GM19351 (cell line): ENCODE measurements around the gene CD300A.

Source experiments
- ATAC-seq: cut with Tn5 transposase; IDR thresholded peaks from one replicate; pipeline ENCODE4 v1.9.1; 2021; ENCODE audit warnings: mild to moderate bottlenecking, moderate library complexity; ENCODE audit not compliant: unreplicated experiment

The CD300A gene

GRCh38 chr17:74454197-74455024 is 12.0 kb upstream of the CD300A start:
- ATAC-seq = peak; percentile 97

GRCh38 chr17:74455025-74455545 is 11.3 kb upstream of the CD300A start:
- ATAC-seq = no peak

DNA sequence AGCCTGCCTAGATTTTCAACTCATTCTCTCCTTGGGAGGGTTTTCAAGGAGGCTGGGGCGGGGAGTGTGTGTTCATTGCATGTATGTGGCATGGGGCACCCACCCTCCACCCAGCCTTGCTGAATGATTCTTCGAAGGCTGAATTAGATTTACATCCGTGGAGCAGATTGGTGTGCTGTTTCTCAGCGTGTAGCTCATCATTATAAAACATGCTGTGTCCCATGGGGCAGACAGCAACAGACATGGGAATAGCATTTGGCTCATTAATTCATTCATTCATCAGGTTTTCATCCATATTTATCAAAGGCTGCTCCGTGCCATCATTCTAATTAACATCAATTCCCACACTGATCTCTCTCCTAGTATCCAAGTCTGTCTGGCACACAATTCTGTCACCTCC is 10.6 kb upstream of the CD300A start:
- ATAC-seq = no peak

DNA sequence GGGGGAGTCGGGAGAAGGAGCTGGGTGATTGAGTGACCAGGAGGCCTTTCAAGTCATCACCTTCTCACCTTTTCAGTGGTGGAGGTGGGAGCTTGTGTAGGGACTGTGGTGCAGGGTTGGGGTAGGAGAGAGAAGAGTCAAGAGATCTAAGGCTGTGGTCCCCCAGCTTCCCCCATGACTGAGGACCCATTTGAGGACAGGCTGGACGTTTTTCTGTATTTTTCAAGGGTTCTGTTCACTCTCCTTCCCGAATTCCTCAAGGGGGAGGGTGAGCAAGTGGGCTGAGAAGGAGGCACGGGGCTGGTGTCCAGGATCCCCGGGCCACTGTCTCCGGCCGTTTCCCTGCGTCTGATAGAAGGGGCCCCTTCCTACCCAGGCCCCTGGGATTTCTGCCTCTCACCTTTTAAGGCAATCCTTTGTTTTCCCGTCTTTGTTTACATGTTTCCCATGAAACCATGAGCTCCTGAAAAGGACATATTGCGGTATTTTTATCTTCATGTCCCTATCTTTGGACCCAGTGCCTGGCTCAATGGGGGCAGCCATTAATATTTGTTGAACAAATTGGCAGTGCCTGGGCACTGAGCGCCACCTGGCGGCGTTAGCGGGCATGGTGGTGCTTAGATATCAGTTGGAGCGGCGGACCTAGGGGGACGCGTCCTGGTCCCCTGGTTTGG is 9.2 kb upstream of the CD300A start:
- no peak for ATAC-seq

DNA sequence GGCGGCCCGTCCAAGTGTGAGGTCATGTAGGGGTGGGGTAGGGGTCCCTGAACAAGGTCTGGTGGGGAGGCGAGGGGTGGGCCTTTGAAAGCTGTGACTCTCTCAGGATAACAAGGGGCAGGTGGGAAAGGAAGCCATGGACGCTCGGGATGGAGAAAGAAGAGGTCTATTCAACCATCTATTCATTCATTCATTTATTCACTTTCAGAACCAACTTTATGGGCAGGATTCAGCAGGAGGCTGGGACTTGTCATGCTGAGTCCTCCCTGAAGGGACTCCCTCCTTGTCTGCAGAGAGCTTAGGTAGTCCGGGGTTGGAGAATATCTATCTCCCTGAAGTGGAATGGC is 8.6 kb upstream of the CD300A start:
- no peak for ATAC-seq

DNA sequence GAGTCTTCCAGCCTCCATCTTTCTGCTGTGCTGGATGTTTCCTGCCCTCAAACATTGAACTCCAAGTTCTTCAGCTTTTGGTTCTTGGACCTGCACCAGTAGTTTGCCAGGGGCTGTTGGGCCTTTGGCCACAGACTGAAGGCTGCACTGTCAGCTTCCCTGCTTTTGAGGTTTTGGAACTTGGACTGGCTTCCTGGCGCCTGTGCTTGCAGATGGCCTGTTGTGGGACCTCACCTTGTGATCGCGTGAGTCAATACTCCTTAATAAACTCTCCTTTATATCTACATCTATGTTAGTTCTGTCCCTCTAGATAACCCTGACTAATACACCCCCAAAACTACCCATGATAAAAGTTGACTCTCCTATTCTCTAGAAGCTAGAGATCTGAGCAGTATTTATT is 7.6 kb upstream of the CD300A start:
- no peak for ATAC-seq

DNA sequence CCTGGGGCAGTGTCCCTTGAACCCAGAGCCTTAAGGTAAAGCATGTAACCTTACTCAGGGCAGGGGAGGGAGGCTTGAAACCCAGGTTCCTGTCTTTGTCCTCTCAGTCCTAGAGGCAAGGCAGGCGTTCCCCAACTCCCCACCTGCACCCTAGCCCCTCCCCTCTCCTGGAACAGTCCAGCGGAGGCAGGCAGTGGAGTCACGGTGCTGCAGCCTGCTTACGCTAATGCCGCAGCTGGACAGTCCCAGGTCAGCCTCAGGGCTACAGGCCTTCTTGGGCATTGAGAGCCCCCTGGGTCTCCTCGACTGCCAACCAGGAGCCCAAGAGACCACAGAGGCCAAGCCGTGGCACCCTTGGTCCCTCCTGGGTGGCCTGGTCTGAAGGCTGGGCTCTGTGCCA is 6.8 kb upstream of the CD300A start:
- no peak for ATAC-seq

DNA sequence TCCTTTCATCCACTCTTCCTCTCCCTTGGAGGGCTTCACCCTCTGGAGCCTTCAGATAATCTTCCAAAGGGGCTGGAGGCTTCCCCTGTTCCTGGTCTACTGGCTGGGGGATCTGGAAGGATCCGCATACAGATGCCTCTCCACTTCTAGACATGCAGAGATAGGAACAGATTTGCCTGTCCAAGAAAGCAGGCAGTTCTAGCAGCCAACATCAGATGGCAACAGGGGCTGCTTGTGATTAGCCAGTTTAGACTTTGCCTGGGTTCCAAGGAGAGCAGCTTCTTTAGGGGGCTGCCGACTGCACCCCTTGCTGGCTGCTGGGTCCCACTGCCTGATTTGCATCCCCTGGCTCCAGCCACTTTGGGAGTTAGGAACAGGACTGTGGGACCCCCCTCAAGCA is 6.2 kb upstream of the CD300A start:
- ATAC-seq = no peak

GRCh38 chr17:74460996-74461395 is 5.4 kb upstream of the CD300A start:
- ATAC-seq = no peak

DNA sequence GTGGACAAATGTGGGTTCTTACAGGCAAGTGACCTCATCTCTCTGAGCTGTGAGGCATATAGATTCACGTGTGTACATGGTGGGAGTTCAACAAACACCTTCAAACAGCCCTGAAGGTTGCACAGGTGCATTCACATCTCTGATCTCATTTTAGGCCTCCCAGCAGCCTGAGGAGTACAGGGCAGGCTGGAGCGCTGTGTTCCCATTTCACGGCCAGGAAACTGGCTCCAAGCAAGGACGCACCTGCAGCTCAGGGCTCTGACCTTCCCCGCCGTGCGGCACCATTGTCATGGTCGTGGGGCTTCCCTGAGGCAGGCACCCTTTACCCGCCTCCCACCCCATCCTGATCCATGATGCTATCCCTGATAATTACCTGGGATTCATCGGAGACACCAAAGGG is 4.8 kb upstream of the CD300A start:
- ATAC-seq = no peak

DNA sequence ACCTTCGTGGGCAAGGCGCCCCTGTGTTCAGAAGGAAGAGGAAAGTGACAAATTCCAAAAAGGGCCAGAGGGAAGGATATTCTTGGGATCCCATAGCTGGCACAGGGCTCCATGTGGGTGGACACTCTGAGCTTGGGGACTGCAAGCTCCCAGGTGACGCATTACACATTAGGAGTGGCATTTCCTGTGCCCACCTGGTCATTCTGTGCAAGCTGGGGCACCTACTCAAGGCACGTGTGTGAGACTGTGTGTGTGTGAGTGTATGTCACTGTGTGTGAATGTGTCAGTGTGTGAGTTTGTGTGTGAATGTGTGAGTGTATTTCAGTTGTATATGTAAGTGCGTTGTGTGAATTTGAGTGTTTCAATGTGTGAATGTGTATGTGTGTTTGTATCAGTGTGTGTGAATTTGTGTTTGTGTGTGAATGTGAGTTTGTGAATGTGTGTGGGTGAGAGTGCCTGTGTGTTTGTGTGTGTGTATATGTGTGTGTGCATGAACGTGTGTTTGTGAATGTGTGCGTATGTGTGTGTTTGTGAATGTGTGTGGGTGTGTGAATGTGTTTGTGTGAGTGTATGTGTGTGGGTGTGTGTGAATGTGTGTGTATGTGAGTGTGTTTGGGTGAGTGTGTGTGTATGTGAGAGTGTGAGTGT is 1.6 kb upstream of the CD300A start:
- ATAC-seq = no peak

DNA sequence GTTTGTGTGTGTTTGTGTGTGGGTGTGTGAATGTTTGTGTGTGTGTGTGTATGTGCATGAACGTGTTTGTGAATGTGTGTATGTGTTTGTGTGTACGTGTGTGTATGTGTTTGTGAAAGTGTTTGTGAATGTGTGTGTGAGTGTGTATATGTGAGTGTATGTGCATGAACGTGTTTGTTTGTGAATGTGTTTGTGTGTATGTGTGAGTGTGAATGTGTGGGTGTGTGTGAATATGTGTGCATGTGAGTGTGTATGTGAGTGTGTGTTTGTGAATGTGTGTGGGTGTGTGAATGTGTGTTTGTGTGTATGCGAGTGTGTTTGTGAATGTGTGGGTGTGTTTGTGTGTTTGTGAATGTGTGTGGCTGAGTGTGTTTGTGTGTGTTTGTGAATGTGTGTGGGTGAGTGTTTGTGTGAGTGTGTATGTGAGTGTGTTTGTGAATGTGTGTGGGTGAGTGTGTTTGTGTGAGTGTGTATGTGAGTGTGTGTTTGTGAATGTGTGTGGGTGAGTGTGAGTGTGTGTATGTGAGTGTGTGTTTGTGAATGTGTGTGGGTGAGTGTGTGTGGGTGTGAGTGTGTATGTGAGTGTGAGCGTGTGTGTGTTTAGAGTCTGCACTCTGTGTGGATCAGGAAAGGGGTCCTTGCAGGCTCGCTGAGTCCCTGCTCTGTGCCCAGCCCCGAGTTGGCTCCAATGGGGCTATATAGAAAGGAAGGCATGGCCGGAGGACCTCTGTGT is 890 bp upstream of the CD300A start:
- ATAC-seq = no peak

- ATAC-seq = no peak
Observed at GRCh38 chr17:74466828-74467184, 372 bp downstream of the CD300A start.

DNA sequence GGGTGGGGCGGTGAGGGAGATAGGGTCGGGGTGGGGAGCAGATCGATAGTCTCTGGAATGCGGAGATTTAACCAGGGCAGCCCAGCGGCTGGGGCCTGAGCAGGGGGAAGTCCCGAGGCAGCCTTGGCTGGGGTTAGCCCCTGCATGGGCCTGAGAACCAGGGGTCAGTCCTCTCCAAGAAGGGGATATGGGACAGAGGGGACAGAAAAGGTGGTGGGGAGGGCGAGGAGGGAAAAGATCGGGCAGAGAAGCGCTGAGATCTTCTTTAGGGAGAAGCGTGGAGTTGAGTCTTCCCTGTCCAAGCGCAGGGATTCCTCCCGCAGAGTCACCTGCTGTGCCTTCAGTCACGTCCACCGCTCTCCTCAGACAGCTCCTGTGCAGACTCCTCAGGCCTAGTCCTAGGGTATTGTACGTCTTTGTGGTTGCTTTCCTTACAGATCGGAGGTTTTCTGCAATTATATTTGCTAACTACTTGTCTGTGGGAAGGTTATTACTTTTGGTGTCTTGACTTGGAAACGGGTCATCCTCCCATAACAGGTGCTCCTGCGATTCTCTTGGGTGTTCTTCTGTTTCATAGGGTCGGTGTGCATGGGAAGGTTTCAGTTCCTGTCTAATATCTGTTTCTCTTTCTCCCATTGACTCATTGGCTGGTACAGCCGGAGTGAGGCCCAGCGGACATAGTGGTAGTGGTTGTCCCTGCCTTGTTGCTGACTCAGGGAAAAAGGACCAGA is 952 bp downstream of the CD300A start:
- ATAC-seq = peak; percentile 63

- no peak for ATAC-seq
Observed at GRCh38 chr17:74471341-74471740, 4.9 kb downstream of the CD300A start.

DNA sequence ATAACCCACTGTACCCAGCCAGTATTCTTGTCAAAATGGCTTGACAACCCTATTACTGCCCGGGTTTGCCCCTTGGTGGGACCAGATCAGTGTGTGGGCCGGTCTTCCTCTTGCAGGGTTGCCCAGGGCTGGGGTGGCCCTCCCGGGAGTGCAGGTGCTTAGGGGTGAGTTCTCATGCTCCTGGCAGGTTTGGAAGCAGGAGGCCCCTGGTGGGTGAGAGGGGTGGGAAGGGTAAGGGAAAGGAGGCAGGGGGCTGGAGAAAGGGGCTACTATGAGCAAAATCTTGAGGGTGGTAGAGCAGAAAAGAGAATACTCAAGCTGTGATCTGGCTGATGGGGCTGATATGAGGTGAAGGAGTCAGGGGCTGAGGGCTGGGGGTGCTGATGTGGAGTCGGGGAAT is 6.5 kb downstream of the CD300A start:
- no peak for ATAC-seq

GRCh38 chr17:74473294-74473693 is 6.9 kb downstream of the CD300A start:
- no peak for ATAC-seq

DNA sequence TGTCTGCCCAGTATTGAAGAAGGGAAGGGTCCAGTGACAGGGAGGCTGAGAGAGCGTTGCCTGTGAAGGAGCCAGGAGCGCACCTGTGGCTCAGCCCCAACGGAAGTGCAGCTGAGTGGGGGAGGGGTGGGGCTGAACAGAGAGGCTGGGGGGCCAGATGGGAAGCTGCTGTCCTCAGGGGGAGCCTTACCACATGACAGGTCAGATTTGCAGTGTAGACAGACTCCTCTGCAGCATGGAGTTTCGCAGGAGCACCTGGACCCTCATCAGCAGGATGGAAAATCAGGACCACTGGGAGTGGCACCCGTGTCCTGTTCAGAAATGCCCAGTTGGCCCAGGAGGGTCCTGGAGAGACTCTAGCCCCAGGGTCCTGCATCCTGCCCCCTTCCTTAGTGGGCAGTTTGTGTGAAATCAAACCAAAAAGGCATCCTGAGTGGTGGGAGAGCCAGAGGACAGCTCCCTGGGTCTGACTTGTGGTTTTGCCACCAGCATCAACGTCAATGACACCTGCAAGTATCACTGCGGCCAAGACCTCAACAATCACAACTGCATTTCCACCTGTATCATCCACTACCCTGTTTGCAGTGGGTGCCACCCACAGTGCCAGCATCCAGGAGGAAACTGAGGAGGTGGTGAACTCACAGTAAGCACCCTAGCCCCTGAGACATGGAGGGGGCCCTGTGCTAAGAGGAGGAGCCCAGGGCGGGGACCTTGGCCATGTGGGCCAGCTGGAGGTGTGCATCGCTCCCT is 7.8 kb downstream of the CD300A start:
- ATAC-seq = no peak

DNA sequence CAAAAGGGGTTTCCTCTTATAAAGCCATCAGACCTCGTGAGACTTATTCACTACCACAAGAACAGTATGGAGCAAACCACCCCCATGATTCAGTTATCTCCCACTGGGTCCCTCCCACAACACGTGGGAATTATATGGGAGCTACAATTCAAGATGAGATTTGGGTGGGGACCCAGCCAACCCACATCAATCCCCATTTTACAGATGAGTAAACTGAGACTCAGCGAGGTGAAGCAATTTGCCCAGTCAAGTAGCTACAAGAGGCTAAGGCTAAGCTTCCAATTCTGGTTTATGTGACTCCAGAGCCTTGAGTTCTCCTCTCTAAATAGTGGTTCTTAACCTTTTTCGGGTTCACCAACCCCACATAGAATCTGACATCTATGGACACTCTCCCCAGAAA is 8.8 kb downstream of the CD300A start:
- ATAC-seq = no peak

GRCh38 chr17:74477411-74477810 is 11.0 kb downstream of the CD300A start:
- ATAC-seq = no peak
